K562 (cell line): Measurements from ENCODE around the gene GRK4. TPM values are rescaled to one million over a fixed set of nuclear protein-coding genes. Genes with fewer than 3 reads are reported as not detected.

Experiments used
- ATAC-seq: fragments of 200-7000 bp; cut with Tn5 transposase; 3 replicates; pipeline ENCODE4 v1.9.1; 2020; ENCODE audit warnings: moderate library complexity
- BruUV-seq: library from RNA; stranded (reverse); fragments of 400-500 nt; replicated peaks from 2 replicates; lab custom pipeline; 2021; lab: Mats Ljungman, UMichigan
- CTCF ChIA-PET: fragments of 300-600 bp; formaldehyde crosslinking; extraction: SDS; loops from one replicate; lab custom pipeline; 2021; ENCODE audit warnings: low intra/inter-chr PET ratio; lab: Yijun Ruan, JAX
- POLR2A ChIA-PET: fragments of 300-600, 350-650 bp; sonication (Branson Sonifier 250); formaldehyde crosslinking; extraction: SDS; loops from one replicate; lab custom pipeline; 2021; ENCODE audit warnings: antibody characterized with exemption, inconsistent platforms; lab: Yijun Ruan, JAX
- DNase-seq, 4 experiments: peaks; one replicate each; pipeline versions ENCODE4 v3.0.0 to v3.0.0-alpha.2; 2011 to 2018; ENCODE audit warnings: low spot score in 3 of 4, mixed read lengths in 3 of 4; ENCODE audit errors: extremely low read depth in 1 of 4
- FAIRE-seq: peaks from 2 replicates; lab custom pipeline; 2011; peaks lifted over from hg19 to GRCh38; lab: Jason Lieb, UNC
- H2AFZ ChIP-seq: 2 replicates; pipeline ENCODE4 v1.6.0; 2011; ENCODE audit warnings: low read depth, low read length, control low read depth, inconsistent platforms
- H3K27ac ChIP-seq: fragments of 200-600 bp; 3 replicates; pipeline ENCODE4 v1.8.0; 2011; ENCODE audit warnings: low read depth, mild to moderate bottlenecking, control low read depth, inconsistent platforms, low read length, moderate library complexity, mixed read lengths; ENCODE audit errors: extremely low read depth
- H3K27me3 ChIP-seq, 2 experiments: fragments of 300-600 bp in 1 of 2; 2 replicates in 1 of 2; 3 replicates in 1 of 2; pipeline versions ENCODE4 v1.6.0 to v1.8.0; 2011; ENCODE audit warnings: inconsistent platforms in 2 of 2, low read length in 2 of 2, mild to moderate bottlenecking in 1 of 2, mixed read lengths in 1 of 2, moderate library complexity in 1 of 2; ENCODE audit not compliant: control insufficient read depth in 2 of 2, insufficient read depth in 2 of 2
- H3K36me3 ChIP-seq: fragments of 300-600 bp; 3 replicates; pipeline ENCODE4 v1.8.0; 2011; ENCODE audit warnings: mild to moderate bottlenecking, low read length, inconsistent platforms; ENCODE audit not compliant: control insufficient read depth, insufficient read depth
- H3K4me1 ChIP-seq, 2 experiments: fragments of 200-600 bp in 1 of 2; replicated peaks in 1 of 2; 2 replicates in 1 of 2; 3 replicates in 1 of 2; pipeline versions ENCODE4 v1.5.1 to v1.8.0; 2011; ENCODE audit warnings: inconsistent platforms in 2 of 2, low read length in 2 of 2, mild to moderate bottlenecking in 1 of 2, mixed read lengths in 1 of 2, moderate library complexity in 1 of 2; ENCODE audit not compliant: control insufficient read depth in 2 of 2, insufficient read depth in 2 of 2
- H3K4me2 ChIP-seq: 2 replicates; pipeline ENCODE4 v1.6.1; 2011; ENCODE audit warnings: low read length, control low read depth, inconsistent platforms, mixed read lengths; ENCODE audit not compliant: insufficient read depth
- H3K4me3 ChIP-seq: fragments of 200-600 bp; sonication (generic), shearing (Covaris generic); 2 replicates; pipeline ENCODE4 v1.5.1; 2016; ENCODE audit warnings: control low read depth, inconsistent platforms
- H3K79me2 ChIP-seq: fragments of 200-600 bp; 3 replicates; pipeline ENCODE4 v1.8.0; 2011; ENCODE audit warnings: low read length, inconsistent platforms; ENCODE audit not compliant: control insufficient read depth, insufficient read depth
- H3K9ac ChIP-seq, 2 experiments: 2 replicates each; pipeline versions ENCODE4 v1.6.0 to v1.6.1; 2011; ENCODE audit warnings: low read depth in 2 of 2, low read length in 2 of 2, control low read depth in 1 of 2, inconsistent platforms in 1 of 2, mild to moderate bottlenecking in 1 of 2, mixed read lengths in 1 of 2; ENCODE audit not compliant: insufficient read depth in 1 of 2
- H3K9me1 ChIP-seq: one replicate; pipeline ENCODE4 v1.6.0; 2011; ENCODE audit warnings: inconsistent platforms, mild to moderate bottlenecking, low read length, moderate library complexity; ENCODE audit not compliant: control insufficient read depth, insufficient read depth
- H3K9me3 ChIP-seq: replicated peaks from 2 replicates; pipeline ENCODE4 v1.5.1; 2011; ENCODE audit warnings: low read depth, low read length, inconsistent platforms; ENCODE audit not compliant: control insufficient read depth, insufficient read depth
- H4K20me1 ChIP-seq: replicated peaks from 2 replicates; pipeline ENCODE4 v1.6.1; 2011; ENCODE audit warnings: low read length, inconsistent platforms, mixed read lengths; ENCODE audit not compliant: control insufficient read depth, insufficient read depth
- NFIC ChIP-seq: fragments of 450-650 bp; IDR thresholded peaks from 2 replicates; pipeline ENCODE4 v1.6.1; 2017; ENCODE audit warnings: mild to moderate bottlenecking, inconsistent platforms
- ZNF407 ChIP-seq: fragments of 450-650 bp; IDR thresholded peaks from 2 replicates; pipeline ENCODE4 v1.6.1; 2016; ENCODE audit warnings: low read depth
- WGBS: fragments of 100-300 bp; shearing (Covaris generic); methylation state at CpG from one replicate; pipeline ENCODE4 v1.1.6; 2016; ENCODE audit warnings: low coverage, mixed read lengths; ENCODE audit not compliant: insufficient coverage; ENCODE audit errors: missing lambda C conversion rate; 5-methylcytosine and 5-hydroxymethylcytosine counted together
- in situ Hi-C: fragments of 300-500 bp; cut with MboI; formaldehyde crosslinking; loops from 4 replicates; pipeline ENCODE4 v1.15.0; 2018; ENCODE audit warnings: inconsistent platforms, mixed read lengths
- intact Hi-C: fragments of 100-400 bp; cut with micrococcal nuclease; formaldehyde crosslinking; loops from 2 replicates; pipeline ENCODE4 v1.14.2; 2022
- polyA plus RNA-seq, 8 experiments: library from polyadenylated mRNA; depleted of rRNA in 4 of 8; stranded (reverse) in 5 of 8; unstranded in 3 of 8; fragments of >200 nt; fragmentation: Nextera tagmentation in 2 of 8; fragmentation: Illumina TruSeq in 1 of 8; extraction: Ambion mirVana in 2 of 8; extraction: Trizol in 1 of 8; gene quantifications; 2 replicates each; pipeline versions ENCODE4 v1.2.1 to v1.2.3, GENCODE V29; 2011 to 2014; ENCODE audit warnings: inconsistent platforms in 1 of 8, missing spikeins in 1 of 8
- total RNA-seq, 7 experiments: library from RNA; depleted of rRNA in 6 of 7; stranded (reverse); fragments of >200 nt in 6 of 7; fragmentation: Illumina TruSeq in 2 of 7; extraction: Trizol in 2 of 7; gene quantifications; 2 replicates each; pipeline versions ENCODE4 v1.2.1 to v1.2.3, GENCODE V29; 2011 to 2021; ENCODE audit warnings: low replicate concordance in 1 of 7

Gene GRK4
- total and polyA plus RNA-seq, 9 of the 15 experiments (the other 6 are each of a cell fraction or from before 2014, with no cell fraction given): 1.1 to 4.8 (median 2.6) TPM

GRCh38 chr4:3022651-3023050, 59.3 kb downstream of the GRK4 start:
- Histone ChIP-seq H2AFZ (no peak overlapping the region), H3K9me1 (no peaks in the 10 kb centered on the region)
- DNase-seq: no peak
- BruUV-seq: no TSS peak
- no peak for TF ChIP-seq NFIC
- no peak for TF ChIP-seq ZNF407
- TF ChIP-seq, all 486 proteins: peak for 0
- no peak overlapping the region for H3K9ac ChIP-seq
- 0% methylated on average over 3 of the region's 3 CpGs for WGBS
- H3K36me3 ChIP-seq: no peaks in the 10 kb centered on the region
- 0 out of 2 replicates have a peak, but pooled peaks cover 2% of the 10 kb centered on the region for H3K9me3 ChIP-seq
- CTCF ChIA-PET: no interaction called here
- no peaks in the 10 kb centered on the region for H4K20me1 ChIP-seq
- in situ Hi-C loops (no loop called here), intact Hi-C loops (no loop called here)
- POLR2A ChIA-PET: interaction anchor here (0.7 kb wide), 1 partner anchor 27 kb away, joined by 3 read pairs; no protein-coding TSS in a partner anchor
- no peaks in the 10 kb centered on the region for H3K79me2 ChIP-seq
- no peak overlapping the region for H3K27ac ChIP-seq
- ATAC-seq (no peak), FAIRE-seq (no peak)
- no peak overlapping the region for H3K4me2 ChIP-seq
- H3K4me3 ChIP-seq: no peak overlapping the region
- peaks cover 37 to 75% of the 10 kb centered on the region in 2 experiments for H3K27me3 ChIP-seq
- no peaks in the 10 kb centered on the region; a peak in 1 of 5 replicates for H3K4me1 ChIP-seq
